ENCODE data around the gene DDX54.

GRCh38 chr12:113165521-113166450, 19.5 kb downstream of the DDX54 start:
- TF ChIP-seq CTCF (IDR thresholded peaks at IDR 0.05; ENCODE audit: insufficient read depth, low read length) (no peak), POLR2AphosphoS5 (IDR thresholded peaks at IDR 0.05; ENCODE audit: low read depth) (no peak)

Measured in HL-60 (cell line).